Osteoblast (primary cell): ENCODE measurements around the gene CALHM1. TPM values are rescaled to one million over a fixed set of nuclear protein-coding genes. Genes with fewer than 3 reads are reported as not detected.

Source experiments
- DNase-seq: peaks from one replicate; pipeline ENCODE4 v3.0.0; 2011; ENCODE audit warnings: low spot score, mixed read lengths; ENCODE audit not compliant: insufficient read length; ENCODE audit errors: missing footprints
- H2AFZ ChIP-seq: 2 replicates; pipeline ENCODE4 v1.6.0; 2011; ENCODE audit warnings: mild to moderate bottlenecking, low read length
- H3K27ac ChIP-seq: 2 replicates; pipeline ENCODE4 v1.5.1; 2011; ENCODE audit warnings: mild to moderate bottlenecking, low read depth, low read length, moderate library complexity
- H3K27me3 ChIP-seq: 2 replicates; pipeline ENCODE4 v1.6.0; 2012; ENCODE audit warnings: mild to moderate bottlenecking, control low read depth, inconsistent platforms, low read length, moderate library complexity; ENCODE audit not compliant: insufficient read depth
- H3K36me3 ChIP-seq: 2 replicates; pipeline ENCODE4 v1.5.1; 2011; ENCODE audit warnings: mild to moderate bottlenecking, low read length, control low read depth, moderate library complexity; ENCODE audit not compliant: insufficient read depth
- H3K4me1 ChIP-seq: 2 replicates; pipeline ENCODE4 v1.5.1; 2011; ENCODE audit warnings: mild to moderate bottlenecking, low read length, control low read depth, moderate library complexity; ENCODE audit not compliant: insufficient read depth
- H3K4me2 ChIP-seq: 2 replicates; pipeline ENCODE4 v1.6.0; 2011; ENCODE audit warnings: mild to moderate bottlenecking, low read length; ENCODE audit not compliant: insufficient read depth
- H3K4me3 ChIP-seq: fragments of 200-600 bp; sonication (generic); 3 replicates; pipeline ENCODE4 v1.5.1; 2012; ENCODE audit warnings: mild to moderate bottlenecking, low read length, inconsistent platforms; ENCODE audit not compliant: insufficient read depth
- H3K79me2 ChIP-seq: 2 replicates; pipeline ENCODE4 v1.6.0; 2012; ENCODE audit warnings: mild to moderate bottlenecking, low read length, control low read depth, inconsistent platforms; ENCODE audit not compliant: insufficient read depth
- H3K9me3 ChIP-seq: 2 replicates; pipeline ENCODE4 v1.5.1; 2011; ENCODE audit warnings: low read depth, low read length, control low read depth
- H4K20me1 ChIP-seq: 2 replicates; pipeline ENCODE4 v1.6.0; 2012; ENCODE audit warnings: mild to moderate bottlenecking, low read length, control low read depth; ENCODE audit not compliant: insufficient read depth
- CTCF ChIP-seq: IDR thresholded peaks from 2 replicates; pipeline ENCODE4 v1.5.1; 2011; ENCODE audit warnings: mild to moderate bottlenecking, low read depth, low read length, moderate library complexity; ENCODE audit errors: extremely low read depth
- total RNA-seq: library from RNA; depleted of rRNA; stranded (reverse); fragments of >200 nt; gene quantifications from 2 replicates; pipeline ENCODE4 v1.2.3, GENCODE V29; 2012

CALHM1 gene
- total RNA-seq, 1 donor, result not detected

DNA sequence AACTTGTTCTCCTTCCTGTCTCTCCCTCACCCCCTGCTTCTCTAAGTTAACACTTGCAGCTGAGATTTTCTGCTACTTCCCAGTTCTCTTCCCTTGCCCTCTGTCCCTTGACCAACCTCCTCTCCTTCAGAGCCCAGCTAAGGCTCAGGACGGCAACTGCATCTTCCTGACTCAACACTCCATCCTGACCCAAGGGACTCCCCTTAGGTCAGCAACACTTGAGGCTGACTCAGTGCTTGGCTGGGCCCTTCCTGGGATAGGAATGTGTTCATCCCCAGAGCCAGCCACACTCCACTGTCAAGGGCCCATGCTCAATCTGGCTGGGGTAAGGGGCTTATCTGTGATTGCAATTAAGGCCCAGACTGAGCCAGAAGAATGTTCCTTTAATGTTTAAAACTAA, 10.0 kb downstream of the CALHM1 start:
- peaks cover 55% of the 10 kb centered on the region for H3K4me1 ChIP-seq
- no peak overlapping the region for H3K4me3 ChIP-seq
- H3K79me2 ChIP-seq, result peaks cover 48% of the 10 kb centered on the region
- peak overlapping the region; percentile 10 for H3K4me2 ChIP-seq
- TF ChIP-seq CTCF, result no peak
- no peak overlapping the region for H2AFZ ChIP-seq
- peaks cover 50% of the 10 kb centered on the region for H3K36me3 ChIP-seq
- peak; percentile 99 for DNase-seq
- no peaks in the 10 kb centered on the region for H3K27me3 ChIP-seq
- H4K20me1 ChIP-seq, result peaks cover 37% of the 10 kb centered on the region
- H3K27ac ChIP-seq, result peak overlapping the region; percentile 82
- no peaks in the 10 kb centered on the region for H3K9me3 ChIP-seq

- H2AFZ ChIP-seq, result no peak overlapping the region
- peak; percentile 62 for DNase-seq
- peaks cover 48% of the 10 kb centered on the region for H3K79me2 ChIP-seq
- peaks cover 48% of the 10 kb centered on the region for H4K20me1 ChIP-seq
- peaks cover 52% of the 10 kb centered on the region for H3K4me1 ChIP-seq
- H3K4me2 ChIP-seq, result no peak overlapping the region
- H3K27ac ChIP-seq, result peak overlapping the region; percentile 96
- no peak for TF ChIP-seq CTCF
- H3K4me3 ChIP-seq, result no peak overlapping the region
- H3K27me3 ChIP-seq, result no peaks in the 10 kb centered on the region
- peaks cover 64% of the 10 kb centered on the region for H3K36me3 ChIP-seq
- H3K9me3 ChIP-seq, result no peaks in the 10 kb centered on the region
These were observed 11.5 kb downstream of the CALHM1 start for GRCh38 chr10:103447187-103447586.

GRCh38 chr10:103445767-103446567, 12.7 kb downstream of the CALHM1 start:
- Histone ChIP-seq H3K9me3 (no peaks in the 10 kb centered on the region), H4K20me1 (peaks cover 48% of the 10 kb centered on the region), H2AFZ (no peak overlapping the region), H3K36me3 (peaks cover 71% of the 10 kb centered on the region), H3K27ac (peak overlapping the region; percentile 96), H3K79me2 (peaks cover 39% of the 10 kb centered on the region), H3K4me1 (peaks cover 55% of the 10 kb centered on the region), H3K4me2 (peak overlapping the region; percentile 27), H3K27me3 (no peaks in the 10 kb centered on the region), H3K4me3 (no peak overlapping the region)
- TF ChIP-seq CTCF, result no peak
- peak; percentile 94 for DNase-seq

DNA sequence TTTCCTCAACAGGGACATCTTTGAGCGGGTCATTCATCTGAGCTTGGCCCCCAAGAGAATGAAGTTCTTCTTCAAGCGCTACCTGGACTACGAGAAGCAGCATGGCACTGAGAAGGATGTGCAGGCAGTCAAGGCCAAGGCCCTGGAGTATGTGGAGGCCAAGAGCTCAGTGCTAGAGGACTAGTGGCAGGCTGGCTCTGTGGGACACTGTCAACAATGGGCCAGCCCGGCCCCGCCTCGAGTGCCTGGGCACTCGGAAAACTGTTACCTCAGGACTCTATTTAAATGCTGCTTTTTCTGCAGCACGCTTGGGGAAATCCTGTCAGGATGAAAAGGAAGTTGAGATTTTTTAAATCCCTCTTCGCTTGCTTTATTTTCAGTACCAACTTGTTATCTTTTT, 13.3 kb downstream of the CALHM1 start:
- H3K27ac ChIP-seq, result peak overlapping the region; percentile 96
- H3K4me1 ChIP-seq, result peaks cover 49% of the 10 kb centered on the region
- no peaks in the 10 kb centered on the region for H3K9me3 ChIP-seq
- H2AFZ ChIP-seq, result no peak overlapping the region
- no peaks in the 10 kb centered on the region for H3K27me3 ChIP-seq
- peaks cover 48% of the 10 kb centered on the region for H4K20me1 ChIP-seq
- DNase-seq, result no peak
- H3K4me2 ChIP-seq, result peak overlapping the region; percentile 27
- TF ChIP-seq CTCF, result no peak
- peaks cover 74% of the 10 kb centered on the region for H3K36me3 ChIP-seq
- peaks cover 34% of the 10 kb centered on the region for H3K79me2 ChIP-seq
- H3K4me3 ChIP-seq, result no peak overlapping the region
